NCI-H1105 treated with DMSO at 0.1 percent for 48 hours (cell line): ENCODE results near the gene PIGZ.
A peak's percentile ranks its signal among the peaks of the same experiment; 100 is the strongest.

Source experiments
- DNase-seq: peaks from one replicate; lab custom pipeline; 2025; lab: John Stamatoyannopoulos, UW

The PIGZ gene

GRCh38 chr3:196968233-196969133 is at the start of gene PIGZ:
PIGZ (minus strand) TSS chr3:196968833; CDS start chr3:196952031, 16,802 bp downstream.
- DNase-seq = peak; percentile 23

- no peak for DNase-seq
These were observed 48.4 kb upstream of the PIGZ start for GRCh38 chr3:197017003-197017402.

GRCh38 chr3:197015790-197016736 is 47.4 kb upstream of the PIGZ start:
- no peak for DNase-seq

GRCh38 chr3:197014942-197015575 is 46.4 kb upstream of the PIGZ start:
- DNase-seq = no peak

- DNase-seq = no peak
These were observed 45.4 kb upstream of the PIGZ start for GRCh38 chr3:197014024-197014423.

GRCh38 chr3:197012540-197012883 is 43.9 kb upstream of the PIGZ start:
- DNase-seq = no peak

GRCh38 chr3:197011780-197012539 is 43.3 kb upstream of the PIGZ start:
- DNase-seq = no peak

GRCh38 chr3:197010556-197011351 is 42.1 kb upstream of the PIGZ start:
- DNase-seq = peak; percentile 13

GRCh38 chr3:197009532-197010019 is 40.9 kb upstream of the PIGZ start:
- no peak for DNase-seq

- DNase-seq = no peak
These were observed 40.0 kb upstream of the PIGZ start for GRCh38 chr3:197008436-197009209.

- DNase-seq = no peak
These were observed 39.3 kb upstream of the PIGZ start for GRCh38 chr3:197007953-197008352.

- DNase-seq = no peak
These were observed 38.8 kb upstream of the PIGZ start for GRCh38 chr3:197007296-197007940.

GRCh38 chr3:197006860-197007259 is 38.2 kb upstream of the PIGZ start:
- DNase-seq = no peak

GRCh38 chr3:197006446-197006845 is 37.8 kb upstream of the PIGZ start:
- no peak for DNase-seq

GRCh38 chr3:197003461-197004385 is 35.1 kb upstream of the PIGZ start:
- no peak for DNase-seq

- DNase-seq = no peak
These were observed 34.2 kb upstream of the PIGZ start for GRCh38 chr3:197002701-197003454.

GRCh38 chr3:197001972-197002700 is 33.5 kb upstream of the PIGZ start:
- no peak for DNase-seq
